AG09309 (cell line): ENCODE measurements around the gene ANKS1A.
A peak's percentile ranks its signal among the peaks of the same experiment; 100 is the strongest.

ENCODE experiments used
- DNase-seq: peaks from one replicate; pipeline ENCODE4 v3.0.0-alpha.2; 2010; ENCODE audit warnings: low read depth
- H3K4me3 ChIP-seq: 2 replicates; pipeline ENCODE4 v1.5.1; 2011; ENCODE audit warnings: mild to moderate bottlenecking, low read depth, low read length, moderate library complexity; ENCODE audit not compliant: control insufficient read depth
- CTCF ChIP-seq: IDR thresholded peaks from 2 replicates; pipeline ENCODE4 v1.5.1; 2011; ENCODE audit warnings: mild to moderate bottlenecking, low read depth, low read length, inconsistent platforms; ENCODE audit not compliant: insufficient read depth, control insufficient read depth; ENCODE audit errors: missing control alignments

The ANKS1A gene

GRCh38 chr6:34858681-34859080 is 30.4 kb upstream of the ANKS1A start:
- H3K4me3 ChIP-seq: no peak overlapping the region
- DNase-seq: no peak
- TF ChIP-seq CTCF: peak; percentile 8

- H3K4me3 ChIP-seq: no peak overlapping the region
- no peak for DNase-seq
- TF ChIP-seq CTCF: no peak
Observed at GRCh38 chr6:34859951-34860350, 29.1 kb upstream of the ANKS1A start.

- DNase-seq: no peak
- H3K4me3 ChIP-seq: no peak overlapping the region
- TF ChIP-seq CTCF: no peak
Observed at GRCh38 chr6:34860776-34861175, 28.3 kb upstream of the ANKS1A start.

GRCh38 chr6:34864007-34864406 is 25.0 kb upstream of the ANKS1A start:
- TF ChIP-seq CTCF: no peak
- no peak for DNase-seq
- H3K4me3 ChIP-seq: no peak overlapping the region

GRCh38 chr6:34865107-34865506 is 23.9 kb upstream of the ANKS1A start:
- TF ChIP-seq CTCF: no peak
- no peak overlapping the region for H3K4me3 ChIP-seq
- DNase-seq: no peak

GRCh38 chr6:34866509-34866908 is 22.5 kb upstream of the ANKS1A start:
- H3K4me3 ChIP-seq: no peak overlapping the region
- no peak for DNase-seq
- TF ChIP-seq CTCF: no peak

- DNase-seq: no peak
- TF ChIP-seq CTCF: no peak
- H3K4me3 ChIP-seq: no peak overlapping the region
Observed at GRCh38 chr6:34867484-34867883, 21.6 kb upstream of the ANKS1A start.
